Measurements from ENCODE around the gene CPXM1.
"Not testable (repeated sequence)": the region's sequence is repeated elsewhere in the genome, so short reads cannot be mapped to it uniquely, and the experiment has no call there.

CPXM1 gene

GRCh38 chr20:2812189-2812588 is 11.8 kb upstream of the CPXM1 start:
- no peak overlapping the region for H3K9ac ChIP-seq (ENCODE audit: low read depth, low read length)
- H3K27me3 ChIP-seq (ENCODE audit: control insufficient read depth, insufficient read depth, low read length) = peaks cover 18% of the 10 kb centered on the region
- H3K36me3 ChIP-seq (ENCODE audit: control insufficient read depth, insufficient read depth, low read length) = no peaks in the 10 kb centered on the region
- no peak overlapping the region for H3K4me3 ChIP-seq (ENCODE audit: low read depth, low read length)
- H3K27ac ChIP-seq (ENCODE audit: low read depth, low read length) = no peak overlapping the region
- no peaks in the 10 kb centered on the region for H3K4me1 ChIP-seq (ENCODE audit: control insufficient read depth, insufficient read depth, low read length)
- H3K9me3 ChIP-seq (ENCODE audit: control insufficient read depth, insufficient read depth, low read length) = no peaks in the 10 kb centered on the region; the same call in 1 of the 2 replicates

DNA sequence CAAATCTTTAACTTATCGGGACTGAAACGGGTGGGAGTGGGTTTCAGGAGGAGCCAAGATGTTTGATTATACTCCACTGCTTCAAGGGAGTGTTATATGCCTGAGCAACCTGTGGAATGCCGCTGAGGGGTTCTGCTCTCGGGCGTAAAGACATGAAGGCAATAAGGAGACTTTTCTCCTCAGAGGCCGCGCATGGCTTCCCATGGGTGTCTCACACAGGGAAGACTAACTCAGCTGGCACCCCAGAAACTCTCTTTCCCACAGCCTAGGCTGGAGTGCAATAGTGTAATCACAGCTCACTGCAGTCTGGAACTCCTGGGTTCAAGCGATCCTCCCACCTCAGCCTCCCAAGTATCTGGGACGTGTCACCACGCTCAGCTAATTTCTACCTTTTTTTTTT is 9.3 kb upstream of the CPXM1 start:
- H3K4me3 ChIP-seq (ENCODE audit: low read depth, low read length) = no peak overlapping the region
- H3K36me3 ChIP-seq (ENCODE audit: control insufficient read depth, insufficient read depth, low read length) = no peaks in the 10 kb centered on the region
- H3K9ac ChIP-seq (ENCODE audit: low read depth, low read length) = no peak overlapping the region
- H3K4me1 ChIP-seq (ENCODE audit: control insufficient read depth, insufficient read depth, low read length) = peaks cover 6% of the 10 kb centered on the region; the same call in 1 of the 2 replicates
- peaks cover 37% of the 10 kb centered on the region for H3K27me3 ChIP-seq (ENCODE audit: control insufficient read depth, insufficient read depth, low read length)
- H3K9me3 ChIP-seq (ENCODE audit: control insufficient read depth, insufficient read depth, low read length) = no peaks in the 10 kb centered on the region; the same call in 1 of the 2 replicates
- H3K27ac ChIP-seq (ENCODE audit: low read depth, low read length) = no peak overlapping the region

DNA sequence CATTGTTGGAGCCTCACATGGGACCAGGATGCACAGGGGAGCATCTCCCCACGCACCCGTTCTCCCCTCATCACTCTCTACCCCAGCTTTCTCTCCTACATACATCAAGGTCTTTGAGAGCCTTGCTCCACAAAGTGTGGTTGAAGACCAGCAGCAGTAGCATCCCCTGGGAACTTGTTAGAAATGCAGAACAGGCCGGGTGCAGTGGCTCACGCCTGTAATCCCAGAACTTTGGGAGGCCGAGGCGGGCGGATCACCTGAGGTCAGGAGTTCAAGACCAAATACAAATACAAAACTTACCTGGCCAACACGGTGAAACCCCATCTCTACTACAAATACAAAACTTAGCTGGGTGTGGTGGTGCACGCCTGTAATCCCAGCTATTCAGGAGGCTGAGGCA is 7.5 kb upstream of the CPXM1 start:
- not testable (repeated sequence) for H3K27ac ChIP-seq (ENCODE audit: low read depth, low read length); H3K4me1 ChIP-seq (ENCODE audit: control insufficient read depth, insufficient read depth, low read length); H3K4me3 ChIP-seq (ENCODE audit: low read depth, low read length); H3K36me3 ChIP-seq (ENCODE audit: control insufficient read depth, insufficient read depth, low read length); H3K9me3 ChIP-seq (ENCODE audit: control insufficient read depth, insufficient read depth, low read length); H3K9ac ChIP-seq (ENCODE audit: low read depth, low read length)
- peaks cover 55% of the 10 kb centered on the region for H3K27me3 ChIP-seq (ENCODE audit: control insufficient read depth, insufficient read depth, low read length)

GRCh38 chr20:2807019-2807418 is 6.6 kb upstream of the CPXM1 start:
- Histone ChIP-seq H3K36me3 (ENCODE audit: control insufficient read depth, insufficient read depth, low read length) (no peaks in the 10 kb centered on the region), H3K27ac (ENCODE audit: low read depth, low read length) (no peak overlapping the region), H3K4me3 (ENCODE audit: low read depth, low read length) (no peak overlapping the region), H3K9me3 (ENCODE audit: control insufficient read depth, insufficient read depth, low read length) (no peaks in the 10 kb centered on the region; the same call in 1 of the 2 replicates), H3K27me3 (ENCODE audit: control insufficient read depth, insufficient read depth, low read length) (peaks cover 64% of the 10 kb centered on the region), H3K9ac (ENCODE audit: low read depth, low read length) (no peak overlapping the region), H3K4me1 (ENCODE audit: control insufficient read depth, insufficient read depth, low read length) (peaks cover 6% of the 10 kb centered on the region; the same call in 1 of the 2 replicates)

DNA sequence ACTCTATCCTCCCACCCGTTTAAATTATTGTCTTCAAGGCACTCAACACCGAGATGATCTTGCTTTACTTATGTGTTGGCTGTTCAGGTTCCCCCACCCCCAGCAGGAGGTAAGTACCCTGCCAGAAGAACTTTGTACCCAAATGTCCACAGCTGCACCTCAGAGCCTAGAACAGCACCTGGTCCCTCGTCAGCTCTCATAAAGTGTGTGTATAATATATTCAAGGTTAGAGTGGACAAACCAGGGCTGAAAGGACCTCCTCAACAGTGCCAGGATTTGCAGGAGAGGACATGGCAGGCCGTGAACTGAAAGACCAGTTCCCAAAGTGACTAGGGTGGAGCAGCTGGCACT is 5.9 kb upstream of the CPXM1 start:
- H3K27ac ChIP-seq (ENCODE audit: low read depth, low read length) = no peak overlapping the region
- H3K36me3 ChIP-seq (ENCODE audit: control insufficient read depth, insufficient read depth, low read length) = no peaks in the 10 kb centered on the region
- no peak overlapping the region for H3K4me3 ChIP-seq (ENCODE audit: low read depth, low read length)
- H3K9ac ChIP-seq (ENCODE audit: low read depth, low read length) = no peak overlapping the region
- H3K9me3 ChIP-seq (ENCODE audit: control insufficient read depth, insufficient read depth, low read length) = no peaks in the 10 kb centered on the region
- H3K27me3 ChIP-seq (ENCODE audit: control insufficient read depth, insufficient read depth, low read length) = peaks cover 71% of the 10 kb centered on the region
- peaks cover 8% of the 10 kb centered on the region; the same call in 1 of the 2 replicates for H3K4me1 ChIP-seq (ENCODE audit: control insufficient read depth, insufficient read depth, low read length)

DNA sequence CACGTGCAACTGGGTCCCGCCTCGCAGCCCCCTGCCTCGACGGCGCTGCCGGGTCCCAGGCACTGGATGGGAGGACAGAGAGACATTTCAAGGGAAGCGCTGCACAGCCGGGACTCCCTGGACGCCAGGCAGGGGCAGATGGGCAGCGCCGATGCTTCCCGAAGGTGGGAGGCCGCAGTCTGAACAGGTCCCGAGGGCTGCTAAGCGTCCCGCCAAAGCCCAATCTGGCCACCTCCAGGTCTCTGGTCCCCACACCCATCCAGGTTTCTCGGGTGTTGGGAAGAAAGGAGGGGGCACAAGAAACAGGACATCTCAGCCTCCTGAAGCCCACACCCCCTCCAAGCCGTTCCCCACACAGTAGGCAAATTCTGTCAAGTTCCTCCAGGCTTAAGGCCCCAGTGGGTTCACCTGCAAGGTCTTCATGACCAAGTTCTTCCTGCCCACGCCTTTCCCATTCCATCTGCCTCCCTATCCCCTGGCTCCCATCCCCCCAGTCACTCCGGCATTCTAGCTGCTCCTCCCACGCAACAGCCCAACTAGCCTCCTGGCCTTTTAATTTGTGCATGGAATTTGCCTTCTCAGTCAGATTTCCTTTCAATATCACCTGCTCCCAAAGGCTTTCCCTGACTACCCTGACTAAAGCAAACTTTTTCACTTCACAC is 5.4 kb upstream of the CPXM1 start:
- no peak overlapping the region for H3K9ac ChIP-seq (ENCODE audit: low read depth, low read length)
- peaks cover 13% of the 10 kb centered on the region; the same call in 1 of the 2 replicates for H3K4me1 ChIP-seq (ENCODE audit: control insufficient read depth, insufficient read depth, low read length)
- H3K27me3 ChIP-seq (ENCODE audit: control insufficient read depth, insufficient read depth, low read length) = peaks cover 76% of the 10 kb centered on the region
- H3K4me3 ChIP-seq (ENCODE audit: low read depth, low read length) = peak overlapping the region; percentile 14; the same call in 1 of the 2 replicates
- no peaks in the 10 kb centered on the region for H3K9me3 ChIP-seq (ENCODE audit: control insufficient read depth, insufficient read depth, low read length)
- H3K27ac ChIP-seq (ENCODE audit: low read depth, low read length) = no peak overlapping the region
- H3K36me3 ChIP-seq (ENCODE audit: control insufficient read depth, insufficient read depth, low read length) = no peaks in the 10 kb centered on the region

DNA sequence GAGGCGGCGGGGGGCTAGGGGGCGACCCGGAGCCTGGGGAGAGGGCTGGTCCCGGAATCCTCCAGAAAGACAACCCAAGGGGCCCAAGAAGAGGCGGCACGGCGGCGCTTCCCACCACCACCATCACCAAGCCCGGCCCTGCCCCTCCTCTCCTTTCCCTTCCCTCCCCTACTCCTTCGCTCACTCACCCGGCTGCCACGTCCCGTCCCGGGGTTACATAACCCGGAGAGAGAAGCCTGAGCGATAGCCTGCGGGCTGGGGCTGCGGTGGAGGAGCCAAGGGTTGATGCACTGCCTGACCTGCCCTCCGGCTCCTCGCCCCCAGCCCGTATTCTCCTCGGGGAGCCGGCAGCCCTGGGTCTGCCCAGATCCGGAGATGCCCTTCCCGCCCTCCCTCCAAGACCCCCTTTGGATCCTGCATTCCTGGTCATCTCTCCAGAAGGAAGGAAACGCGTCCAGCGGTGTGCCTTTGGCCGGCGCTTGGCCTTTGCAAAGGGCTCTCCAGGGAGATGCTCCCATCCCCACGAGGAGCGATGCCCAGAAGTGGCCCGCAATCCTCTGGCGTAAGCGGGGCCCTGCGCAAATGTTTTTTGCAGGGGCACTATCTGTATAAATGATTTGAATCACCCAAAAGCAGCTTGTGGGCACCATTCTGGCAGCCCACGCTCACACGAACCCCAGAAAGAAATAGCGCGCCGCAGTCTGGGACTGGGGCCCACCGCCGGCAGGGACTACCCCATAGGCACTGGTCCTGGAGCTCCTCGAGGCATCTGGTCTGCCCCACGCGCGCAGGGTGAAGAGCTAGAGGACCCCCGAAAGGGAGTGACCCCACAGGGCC is 4.6 kb upstream of the CPXM1 start:
- H3K27ac ChIP-seq (ENCODE audit: low read depth, low read length) = no peak overlapping the region
- peak overlapping the region; percentile 14; the same call in 1 of the 2 replicates for H3K4me3 ChIP-seq (ENCODE audit: low read depth, low read length)
- no peaks in the 10 kb centered on the region for H3K36me3 ChIP-seq (ENCODE audit: control insufficient read depth, insufficient read depth, low read length)
- peaks cover 81% of the 10 kb centered on the region for H3K27me3 ChIP-seq (ENCODE audit: control insufficient read depth, insufficient read depth, low read length)
- H3K4me1 ChIP-seq (ENCODE audit: control insufficient read depth, insufficient read depth, low read length) = peaks cover 14% of the 10 kb centered on the region; the same call in 1 of the 2 replicates
- no peaks in the 10 kb centered on the region for H3K9me3 ChIP-seq (ENCODE audit: control insufficient read depth, insufficient read depth, low read length)
- no peak overlapping the region for H3K9ac ChIP-seq (ENCODE audit: low read depth, low read length)

DNA sequence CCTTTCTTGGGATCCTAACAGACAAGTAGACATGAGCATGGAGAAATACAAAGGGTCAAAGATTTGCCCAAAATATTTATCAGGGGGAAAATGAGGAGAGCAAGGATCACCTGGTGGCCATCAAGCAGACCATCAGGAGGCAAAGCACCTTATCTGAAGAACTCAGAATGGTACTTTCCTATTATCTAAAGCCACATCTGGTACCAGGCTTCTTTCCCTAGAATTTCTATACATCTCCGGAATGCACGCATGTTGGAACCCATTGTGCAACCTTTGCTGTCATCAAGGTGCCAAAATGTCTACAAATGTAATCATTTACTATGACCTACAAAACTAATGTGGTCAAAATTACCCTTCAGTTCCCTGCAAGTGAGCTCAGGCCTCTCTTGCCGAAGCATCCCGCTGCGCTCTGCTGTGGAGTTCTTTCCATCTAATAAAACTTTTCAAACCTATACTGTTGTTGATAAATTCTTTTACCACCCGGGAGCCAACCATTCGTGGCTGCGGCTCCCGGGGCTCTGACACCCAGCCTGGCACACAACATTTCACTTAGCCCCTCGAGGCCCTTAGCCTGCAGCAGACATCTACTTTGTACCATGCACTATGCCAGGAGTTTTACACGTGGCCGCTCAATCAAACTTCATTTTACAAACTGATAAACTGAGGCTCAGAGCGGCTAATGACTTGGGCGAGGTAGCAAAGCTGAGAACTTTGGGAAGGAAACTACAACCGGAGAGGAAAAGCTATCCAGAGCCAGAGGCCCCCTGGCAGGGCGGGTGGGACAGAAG is 3.8 kb upstream of the CPXM1 start:
- no peak overlapping the region for H3K9ac ChIP-seq (ENCODE audit: low read depth, low read length)
- peaks cover 19% of the 10 kb centered on the region; the same call in 1 of the 2 replicates for H3K4me1 ChIP-seq (ENCODE audit: control insufficient read depth, insufficient read depth, low read length)
- no peak overlapping the region for H3K27ac ChIP-seq (ENCODE audit: low read depth, low read length)
- peaks cover 88% of the 10 kb centered on the region for H3K27me3 ChIP-seq (ENCODE audit: control insufficient read depth, insufficient read depth, low read length)
- H3K36me3 ChIP-seq (ENCODE audit: control insufficient read depth, insufficient read depth, low read length) = no peaks in the 10 kb centered on the region
- H3K9me3 ChIP-seq (ENCODE audit: control insufficient read depth, insufficient read depth, low read length) = no peaks in the 10 kb centered on the region
- peak overlapping the region; percentile 14; the same call in 1 of the 2 replicates for H3K4me3 ChIP-seq (ENCODE audit: low read depth, low read length)

DNA sequence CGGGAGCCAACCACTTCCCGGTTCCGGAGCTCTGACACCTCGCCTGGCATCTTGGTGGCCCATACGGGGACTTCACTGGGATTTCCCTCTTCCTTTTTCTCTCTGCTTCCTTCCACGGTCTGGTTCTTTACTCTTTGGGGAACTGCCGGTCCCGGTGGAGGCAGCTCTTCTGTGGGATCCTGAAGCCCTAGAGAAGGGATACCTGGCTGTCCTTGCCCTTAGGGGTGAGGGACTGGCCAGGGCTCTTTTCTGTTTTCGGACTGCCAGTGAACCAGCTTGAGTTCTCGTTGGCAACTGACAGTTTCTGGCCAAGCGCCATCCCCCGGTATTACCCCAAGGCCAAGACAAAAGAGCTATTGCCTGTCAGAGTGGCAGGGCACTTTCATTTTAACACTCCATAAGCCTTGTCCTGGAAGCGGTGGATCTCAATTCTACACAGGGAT is 880 bp upstream of the CPXM1 start:
- Histone ChIP-seq H3K27ac (ENCODE audit: low read depth, low read length) (no peak overlapping the region), H3K4me3 (ENCODE audit: low read depth, low read length) (peak overlapping the region; percentile 96), H3K9ac (ENCODE audit: low read depth, low read length) (no peak overlapping the region)

DNA sequence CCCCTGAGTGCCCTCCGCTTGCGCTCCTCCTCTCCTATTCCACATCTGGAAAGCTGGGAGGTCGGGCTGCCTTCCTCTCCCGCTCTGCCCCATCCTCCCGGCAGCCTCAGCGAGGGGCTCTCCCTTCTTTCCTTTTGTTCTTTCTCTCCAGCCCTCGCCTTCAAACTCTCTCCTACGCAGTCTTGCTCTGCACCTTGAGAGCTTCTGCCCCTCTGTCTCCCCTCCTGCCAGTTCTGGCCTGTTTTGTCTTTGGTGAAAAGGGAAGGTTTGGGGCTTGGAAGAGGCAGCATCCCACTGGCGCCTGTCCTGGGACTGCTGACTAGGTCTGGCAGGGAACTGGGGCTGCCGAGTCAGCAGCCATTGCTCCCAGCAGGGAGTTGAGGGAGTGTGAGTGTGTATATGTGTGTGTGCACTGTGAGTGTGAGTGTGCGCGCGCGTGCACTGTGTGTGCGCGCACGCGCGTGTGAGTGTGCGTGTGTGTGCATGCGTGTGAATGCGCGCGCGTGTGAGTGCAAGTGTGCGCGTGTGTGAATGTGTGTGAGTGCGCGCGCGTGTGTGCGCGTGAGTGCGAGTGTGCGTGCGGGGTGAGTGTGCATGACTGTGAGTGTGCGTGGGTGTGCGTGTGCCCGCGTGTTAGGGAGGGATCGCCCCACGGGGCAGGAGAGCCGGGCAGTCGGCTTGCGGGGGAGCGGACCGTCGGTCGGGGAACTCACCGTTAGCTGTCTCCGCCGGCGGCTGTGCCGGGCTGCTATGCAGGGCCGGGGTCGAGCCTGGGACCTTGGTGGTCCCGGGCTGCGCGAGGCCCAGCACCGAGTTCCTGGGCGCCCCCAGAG is 523 bp downstream of the CPXM1 start:
- no peaks in the 10 kb centered on the region for H3K9me3 ChIP-seq (ENCODE audit: control insufficient read depth, insufficient read depth, low read length)
- peaks cover 13% of the 10 kb centered on the region; the same call in 1 of the 2 replicates for H3K4me1 ChIP-seq (ENCODE audit: control insufficient read depth, insufficient read depth, low read length)
- peak overlapping the region; percentile 37 for H3K9ac ChIP-seq (ENCODE audit: low read depth, low read length)
- peak overlapping the region; percentile 36 for H3K27ac ChIP-seq (ENCODE audit: low read depth, low read length)
- H3K27me3 ChIP-seq (ENCODE audit: control insufficient read depth, insufficient read depth, low read length) = peaks cover 54% of the 10 kb centered on the region
- peak overlapping the region; percentile 96 for H3K4me3 ChIP-seq (ENCODE audit: low read depth, low read length)
- H3K36me3 ChIP-seq (ENCODE audit: control insufficient read depth, insufficient read depth, low read length) = peaks cover 34% of the 10 kb centered on the region

More for the DNA sequence above, 880 bp upstream of the CPXM1 start:
- H3K36me3 ChIP-seq (ENCODE audit: control insufficient read depth, insufficient read depth, low read length) = peaks cover 20% of the 10 kb centered on the region
- peaks cover 68% of the 10 kb centered on the region for H3K27me3 ChIP-seq (ENCODE audit: control insufficient read depth, insufficient read depth, low read length)
- H3K9me3 ChIP-seq (ENCODE audit: control insufficient read depth, insufficient read depth, low read length) = no peaks in the 10 kb centered on the region
- peaks cover 19% of the 10 kb centered on the region; the same call in 1 of the 2 replicates for H3K4me1 ChIP-seq (ENCODE audit: control insufficient read depth, insufficient read depth, low read length)
